Colonic mucosa (tissue), 4 donors: ENCODE results near the gene WDR62. TPM values are rescaled to one million over a fixed set of nuclear protein-coding genes. Genes with fewer than 3 reads are reported as not detected.
"Not testable (repeated sequence)": the region's sequence is repeated elsewhere in the genome, so short reads cannot be mapped to it uniquely, and the experiment has no call there.

Experiments
- DNase-seq: peaks from one replicate; pipeline ENCODE4 v3.0.0-alpha.2; 2020
- H3K27ac ChIP-seq: fragments of 200-600 bp; one replicate; pipeline ENCODE4 v1.8.0; 2021
- H3K27me3 ChIP-seq: fragments of 200-600 bp; one replicate; pipeline ENCODE4 v1.8.0; 2021
- H3K36me3 ChIP-seq: fragments of 200-600 bp; one replicate; pipeline ENCODE4 v1.8.0; 2021
- H3K4me1 ChIP-seq: fragments of 200-600 bp; one replicate; pipeline ENCODE4 v1.8.0; 2021; ENCODE audit warnings: mild to moderate bottlenecking
- H3K4me3 ChIP-seq: fragments of 200-600 bp; one replicate; pipeline ENCODE4 v1.8.0; 2021
- H3K9ac ChIP-seq, 2 donors: one replicate each; pipeline ENCODE4 v1.7.0; 2013; ENCODE audit warnings: control low read depth in 2 of 2, low read depth in 2 of 2, low read length in 2 of 2
- H3K9me3 ChIP-seq: fragments of 200-600 bp; one replicate; pipeline ENCODE4 v1.8.0; 2021
- intact Hi-C: fragments of 100-400 bp; cut with DNase I; formaldehyde crosslinking; loops from one replicate; pipeline ENCODE4 v1.14.1; 2022
- total RNA-seq, 2 donors: library from RNA; stranded (reverse); fragmentation: NEBNext Ultra II Directional in 1 of 2; extraction: Animal tissue kit (Norgen Biotek cat#: 25700) in 1 of 2; gene quantifications; one replicate each; pipeline ENCODE4 v1.2.1, GENCODE V29; 2021
- TF ChIP-seq, protein P1 (sequence below): fragments of 200-600 bp; IDR thresholded peaks from one replicate; pipeline ENCODE4 v1.8.0; 2022; ENCODE audit warnings: antibody characterized with exemption, mild to moderate bottlenecking
- donor health status: healthy.
- donor health status: DM: no; HTN: no; CAD: no.
- donor health status: DM: no; HTN: no; CAD: no.

Gene WDR62
- total RNA-seq, 2 donors from 2014 or later: 2.1 to 13.1 TPM

DNA sequence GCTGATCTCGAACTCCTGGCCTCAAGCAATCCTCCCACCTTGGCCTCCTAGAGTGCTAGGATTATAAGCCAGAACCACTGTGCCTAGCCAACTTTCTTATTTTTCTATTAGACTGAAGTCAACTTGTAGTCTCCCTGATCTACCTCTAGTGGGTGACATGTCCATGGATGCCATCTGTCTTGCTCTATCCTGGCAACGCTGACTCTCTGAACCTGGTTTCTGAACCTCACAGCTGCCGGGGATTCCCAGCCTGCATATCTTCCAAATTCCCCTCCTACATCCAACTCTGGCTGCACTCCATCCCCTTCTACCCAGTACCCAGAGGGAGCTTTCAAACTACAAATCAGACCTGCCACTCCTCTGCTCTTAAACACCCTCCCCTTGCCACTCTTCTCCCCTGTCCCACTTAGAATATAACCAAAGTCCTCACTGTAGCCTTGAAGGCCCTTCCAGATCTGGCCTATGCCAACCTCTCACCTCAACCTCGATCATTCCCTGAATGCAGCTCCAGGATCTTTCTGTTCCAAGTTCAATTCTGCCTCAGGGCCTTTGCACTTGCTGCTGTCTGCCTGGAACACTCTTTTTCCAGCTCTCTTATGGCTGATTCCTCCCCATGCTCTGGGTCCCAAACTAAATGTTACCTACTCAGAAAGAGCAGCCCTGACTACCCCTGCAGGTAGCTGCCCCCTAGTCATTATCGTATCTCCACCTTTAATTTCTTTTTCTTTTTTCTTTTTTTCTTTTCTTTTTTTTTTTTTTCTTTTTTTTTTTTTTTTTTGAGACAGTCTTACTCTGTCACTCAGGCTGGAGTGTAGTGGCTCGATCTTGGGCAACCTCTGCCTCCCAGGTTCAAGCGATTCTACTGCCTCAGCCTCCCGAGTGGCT lies 24.2 kb upstream of the WDR62 start:
- intact Hi-C loops: no loop called here
- TF ChIP-seq, protein P1, sequence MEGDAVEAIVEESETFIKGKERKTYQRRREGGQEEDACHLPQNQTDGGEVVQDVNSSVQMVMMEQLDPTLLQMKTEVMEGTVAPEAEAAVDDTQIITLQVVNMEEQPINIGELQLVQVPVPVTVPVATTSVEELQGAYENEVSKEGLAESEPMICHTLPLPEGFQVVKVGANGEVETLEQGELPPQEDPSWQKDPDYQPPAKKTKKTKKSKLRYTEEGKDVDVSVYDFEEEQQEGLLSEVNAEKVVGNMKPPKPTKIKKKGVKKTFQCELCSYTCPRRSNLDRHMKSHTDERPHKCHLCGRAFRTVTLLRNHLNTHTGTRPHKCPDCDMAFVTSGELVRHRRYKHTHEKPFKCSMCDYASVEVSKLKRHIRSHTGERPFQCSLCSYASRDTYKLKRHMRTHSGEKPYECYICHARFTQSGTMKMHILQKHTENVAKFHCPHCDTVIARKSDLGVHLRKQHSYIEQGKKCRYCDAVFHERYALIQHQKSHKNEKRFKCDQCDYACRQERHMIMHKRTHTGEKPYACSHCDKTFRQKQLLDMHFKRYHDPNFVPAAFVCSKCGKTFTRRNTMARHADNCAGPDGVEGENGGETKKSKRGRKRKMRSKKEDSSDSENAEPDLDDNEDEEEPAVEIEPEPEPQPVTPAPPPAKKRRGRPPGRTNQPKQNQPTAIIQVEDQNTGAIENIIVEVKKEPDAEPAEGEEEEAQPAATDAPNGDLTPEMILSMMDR: no peak

GRCh38 chr19:36031308-36031707 lies 23.4 kb upstream of the WDR62 start:
- Histone ChIP-seq H3K4me1 (no peaks in the 10 kb centered on the region), H3K27me3 (no peaks in the 10 kb centered on the region), H3K4me3 (no peak overlapping the region), H3K9ac (no peak overlapping the region), H3K27ac (no peak overlapping the region), H3K36me3 (no peaks in the 10 kb centered on the region), H3K9me3 (no peaks in the 10 kb centered on the region)
- no peak for DNase-seq
- TF ChIP-seq, protein P1: no peak
- intact Hi-C loops: no loop called here

More for the DNA sequence above, 24.2 kb upstream of the WDR62 start:
- Histone ChIP-seq H3K4me1 (no peaks in the 10 kb centered on the region), H3K27me3 (no peaks in the 10 kb centered on the region), H3K36me3 (no peaks in the 10 kb centered on the region), H3K27ac (no peak overlapping the region), H3K4me3 (no peak overlapping the region), H3K9me3 (no peaks in the 10 kb centered on the region), H3K9ac (no peak overlapping the region)
- DNase-seq: no peak

GRCh38 chr19:36032251-36033104 lies 22.2 kb upstream of the WDR62 start, which contains the start of gene CLIP3:
Gene CLIP3 (minus strand): TSS chr19:36032873. CDS start chr19:36032357, 516 bp downstream.
- Histone ChIP-seq H3K4me1 (no peaks in the 10 kb centered on the region), H3K4me3 (peak within 1 kb of the TSS; percentile 23), H3K9ac (peak within 1 kb of the TSS in 1 of 2 donors; percentile 47), H3K9me3 (no peaks in the 10 kb centered on the region), H3K36me3 (no peaks in the 10 kb centered on the region), H3K27me3 (no peaks in the 10 kb centered on the region), H3K27ac (no peak within 1 kb of the TSS)
- peak; percentile 32 for DNase-seq
- intact Hi-C loops: no loop called here
- TF ChIP-seq, protein P1: no peak

DNA sequence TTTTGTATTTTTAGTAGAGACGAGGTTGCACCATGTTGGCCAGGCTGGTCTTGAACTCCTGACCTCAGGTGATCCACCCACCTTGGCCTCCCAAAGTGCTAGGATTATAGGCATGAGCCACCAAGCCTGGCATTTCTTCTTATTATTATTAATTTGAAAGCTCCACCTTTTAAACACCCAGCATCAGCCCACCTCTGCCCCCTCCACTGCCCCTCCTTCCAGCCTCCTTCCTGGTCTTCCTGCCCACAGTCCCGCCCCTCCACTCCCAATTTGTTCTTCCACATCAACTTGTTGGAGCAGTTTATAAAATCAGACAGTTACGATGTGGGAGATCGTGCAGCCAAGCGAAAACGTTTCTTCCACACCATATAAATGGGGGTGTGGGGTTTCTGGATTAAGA lies 14.2 kb upstream of the WDR62 start:
- Histone ChIP-seq H3K4me3 (no peak overlapping the region), H3K9me3 (no peaks in the 10 kb centered on the region), H3K4me1 (no peaks in the 10 kb centered on the region), H3K9ac (no peak overlapping the region), H3K36me3 (no peaks in the 10 kb centered on the region), H3K27ac (no peak overlapping the region), H3K27me3 (no peaks in the 10 kb centered on the region)
- TF ChIP-seq, protein P1: no peak
- intact Hi-C loops: no loop called here
- no peak for DNase-seq

- H3K9ac ChIP-seq, H3K4me1 ChIP-seq, H3K4me3 ChIP-seq, H3K9me3 ChIP-seq, DNase-seq, H3K27me3 ChIP-seq, H3K36me3 ChIP-seq, H3K27ac ChIP-seq, intact Hi-C loops: not testable (repeated sequence)
These were observed 13.6 kb upstream of the WDR62 start for GRCh38 chr19:36041092-36041491.
